PC-9 (cell line): ENCODE measurements around the gene HS3ST4.

ENCODE experiments used
- CTCF ChIP-seq: fragments of 200-600 bp; sonication (generic); conservative IDR thresholded peaks from 2 replicates; pipeline ENCODE4 v1.6.1; 2017; ENCODE audit warnings: mixed run types, antibody characterized with exemption, mild to moderate bottlenecking, moderate library complexity
- EZH2 ChIP-seq: fragments of 200-600 bp; sonication (generic); IDR thresholded peaks from 2 replicates; pipeline ENCODE4 v1.8.0; 2017; ENCODE audit warnings: antibody characterized with exemption, low read depth

GRCh38 chr16:26041952-26042668, 350.4 kb downstream of the HS3ST4 start:
- TF ChIP-seq CTCF (no peak), EZH2 (no peak)
